ENCODE results near the gene TRAF2.
A peak's percentile ranks its signal among the peaks of the same experiment; 100 is the strongest.

Gene TRAF2

DNA sequence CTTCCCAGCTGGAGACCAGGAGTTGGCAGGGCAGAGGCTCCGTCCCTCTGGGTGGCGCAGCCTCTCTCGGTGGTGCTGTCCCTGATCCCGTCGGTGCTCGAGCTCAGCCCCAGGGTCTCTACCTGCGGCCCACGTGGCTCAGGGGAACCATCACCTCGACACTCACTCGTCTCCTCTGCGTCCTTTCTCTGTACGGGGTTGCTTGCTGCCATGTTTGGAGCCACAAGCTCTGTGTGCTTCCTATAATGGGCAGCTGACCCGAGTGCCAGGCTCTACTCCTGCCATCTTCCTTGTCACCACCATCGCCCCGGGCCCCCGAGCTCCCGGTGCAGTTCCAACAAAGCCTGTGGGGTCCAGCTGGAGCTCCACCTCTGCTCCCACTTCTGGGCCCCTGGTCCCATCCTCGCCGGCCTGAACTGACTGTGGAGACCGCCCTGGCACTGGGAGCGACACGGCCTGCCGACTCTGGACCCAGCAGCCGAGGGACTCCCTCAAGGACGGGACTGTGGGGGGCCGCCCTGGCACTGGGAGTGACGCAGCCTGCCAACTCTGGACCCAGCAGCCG lies 53.2 kb downstream of the TRAF2 start:
- no peak for DNase-seq

DNA sequence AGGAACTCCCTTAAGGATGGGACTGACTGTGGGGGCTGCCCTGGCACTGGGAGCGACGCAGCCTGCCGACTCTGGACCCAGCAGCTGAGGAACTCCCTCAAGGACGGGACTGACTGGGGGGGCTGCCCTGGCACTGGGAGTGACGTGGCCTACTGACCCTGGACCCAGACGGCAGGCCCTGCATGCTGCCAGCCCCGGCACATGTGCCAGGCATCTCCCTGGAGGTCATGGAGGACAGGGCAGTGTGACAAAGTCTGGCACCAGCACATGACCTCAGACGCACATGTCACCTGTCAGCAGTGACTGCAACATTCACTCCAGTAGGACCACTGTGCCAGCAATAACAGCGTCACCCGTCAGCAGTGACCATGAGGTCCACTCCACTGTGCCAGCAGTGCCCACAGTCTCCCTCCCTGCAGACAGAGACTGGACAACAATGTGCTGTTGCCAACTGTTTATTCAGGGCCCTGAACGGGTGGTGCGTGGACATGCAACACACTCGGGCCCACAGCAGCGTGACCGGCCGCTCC lies 53.7 kb downstream of the TRAF2 start:
- DNase-seq, result no peak

DNA sequence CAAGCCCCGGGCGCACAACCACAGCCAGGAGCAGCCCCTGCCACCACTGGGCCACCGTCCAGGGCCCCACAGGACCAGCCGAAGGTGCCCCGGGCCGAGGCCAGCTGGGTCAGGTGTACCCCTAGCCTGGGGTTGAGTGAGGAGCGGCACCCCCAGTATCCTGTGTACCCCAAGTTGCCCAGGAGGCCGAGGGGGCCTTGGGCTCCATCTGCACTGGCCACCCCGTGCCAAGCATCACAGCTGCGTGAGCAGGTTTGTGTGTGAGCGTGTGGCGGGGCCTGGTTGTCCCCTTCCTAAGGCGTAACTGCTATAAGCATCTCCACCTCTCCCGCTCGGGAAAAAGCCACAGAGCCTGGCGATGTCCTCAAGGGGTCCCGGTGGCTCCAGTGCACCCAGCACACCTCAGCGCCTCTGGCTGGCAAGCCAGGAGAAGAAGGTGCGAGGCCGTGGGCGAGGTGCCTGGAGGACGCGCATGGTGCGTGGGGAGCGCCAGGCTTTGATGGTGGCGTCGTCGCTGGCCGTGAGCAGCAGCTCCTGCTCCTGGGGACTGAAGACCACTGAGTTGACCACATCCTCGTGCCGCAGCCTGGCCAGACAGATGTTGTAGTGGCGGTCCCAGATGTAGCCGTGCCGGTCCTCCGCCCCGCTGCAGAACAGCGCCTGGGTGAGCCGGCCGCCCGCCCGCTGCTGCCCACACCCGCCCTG lies 54.4 kb downstream of the TRAF2 start:
- DNase-seq, result no peak

DNA sequence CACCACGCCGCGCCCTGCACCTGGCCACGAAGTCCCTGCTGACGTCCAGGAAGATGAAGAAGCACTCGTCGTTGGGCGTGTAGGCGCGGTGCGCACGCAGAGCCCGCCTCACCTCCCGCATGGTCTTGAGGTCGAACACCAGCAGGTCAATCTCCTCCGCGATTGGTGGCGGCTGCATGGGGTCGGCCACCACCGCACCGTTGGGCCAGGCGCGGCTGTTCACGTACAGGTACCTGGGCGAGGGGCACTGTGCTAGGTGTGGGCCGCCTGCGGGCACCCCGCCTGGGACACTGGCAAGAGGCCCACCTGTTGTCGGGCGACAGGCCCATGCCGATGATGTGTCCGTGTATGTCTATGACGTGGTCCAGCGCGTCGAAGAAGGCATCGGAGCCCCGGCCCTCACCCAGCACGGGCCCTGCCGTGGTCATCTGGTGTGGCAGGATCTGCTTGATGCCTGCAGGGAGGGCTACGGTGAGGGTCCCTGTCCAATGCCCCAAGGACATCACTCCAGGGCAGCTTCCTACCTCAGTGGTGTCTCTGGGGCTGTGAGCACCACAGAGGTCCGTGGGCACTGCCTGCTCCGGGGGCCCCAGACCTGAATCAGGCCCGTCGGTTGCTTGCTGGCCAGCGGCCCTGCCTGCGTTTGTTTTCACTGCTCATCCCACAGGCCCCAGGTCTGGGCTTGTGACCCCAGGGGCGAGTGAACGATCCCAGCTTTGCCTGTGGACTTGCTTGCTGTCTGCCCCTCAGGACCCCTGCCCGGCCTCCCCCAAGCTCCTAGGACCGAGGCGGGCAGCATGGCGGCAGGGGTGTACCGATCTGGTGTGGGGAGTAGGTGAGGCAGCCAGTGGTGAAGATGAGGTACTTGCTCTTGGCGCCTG lies 55.2 kb downstream of the TRAF2 start:
- DNase-seq, result no peak

- no peak for DNase-seq
These were observed 56.0 kb downstream of the TRAF2 start for GRCh38 chr9:136942112-136942880.

GRCh38 chr9:136942881-136943230 lies 56.5 kb downstream of the TRAF2 start:
- no peak for DNase-seq

GRCh38 chr9:136943291-136944211 lies 57.2 kb downstream of the TRAF2 start:
- no peak for DNase-seq

DNA sequence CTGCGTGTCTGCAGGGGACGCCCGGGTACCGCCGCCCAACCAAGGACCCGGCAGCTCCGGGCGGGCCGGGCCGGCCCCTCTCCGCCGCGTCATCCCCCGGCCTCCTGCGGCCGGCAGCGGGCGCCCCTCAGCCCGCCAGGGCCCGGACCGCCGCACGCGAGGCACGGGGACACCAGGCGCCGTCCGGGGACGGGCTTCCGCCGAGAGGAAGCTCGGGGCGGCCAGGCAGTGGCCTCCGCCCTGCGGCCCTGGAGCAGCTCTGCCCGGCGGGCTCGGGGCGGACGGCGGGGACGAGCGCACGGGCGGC lies 57.8 kb downstream of the TRAF2 start:
- no peak for DNase-seq

- peak; percentile 61 for DNase-seq
These were observed 58.4 kb downstream of the TRAF2 start, which contains the start of the genes C8G and FBXW5 for GRCh38 chr9:136944519-136945332. TSS of gene C8G (plus strand) at chr9:136945243. CDS start at chr9:136945321, 78 bp downstream. TSS of gene FBXW5 (minus strand) at chr9:136944738. CDS start at chr9:136944083, 655 bp downstream.

DNA sequence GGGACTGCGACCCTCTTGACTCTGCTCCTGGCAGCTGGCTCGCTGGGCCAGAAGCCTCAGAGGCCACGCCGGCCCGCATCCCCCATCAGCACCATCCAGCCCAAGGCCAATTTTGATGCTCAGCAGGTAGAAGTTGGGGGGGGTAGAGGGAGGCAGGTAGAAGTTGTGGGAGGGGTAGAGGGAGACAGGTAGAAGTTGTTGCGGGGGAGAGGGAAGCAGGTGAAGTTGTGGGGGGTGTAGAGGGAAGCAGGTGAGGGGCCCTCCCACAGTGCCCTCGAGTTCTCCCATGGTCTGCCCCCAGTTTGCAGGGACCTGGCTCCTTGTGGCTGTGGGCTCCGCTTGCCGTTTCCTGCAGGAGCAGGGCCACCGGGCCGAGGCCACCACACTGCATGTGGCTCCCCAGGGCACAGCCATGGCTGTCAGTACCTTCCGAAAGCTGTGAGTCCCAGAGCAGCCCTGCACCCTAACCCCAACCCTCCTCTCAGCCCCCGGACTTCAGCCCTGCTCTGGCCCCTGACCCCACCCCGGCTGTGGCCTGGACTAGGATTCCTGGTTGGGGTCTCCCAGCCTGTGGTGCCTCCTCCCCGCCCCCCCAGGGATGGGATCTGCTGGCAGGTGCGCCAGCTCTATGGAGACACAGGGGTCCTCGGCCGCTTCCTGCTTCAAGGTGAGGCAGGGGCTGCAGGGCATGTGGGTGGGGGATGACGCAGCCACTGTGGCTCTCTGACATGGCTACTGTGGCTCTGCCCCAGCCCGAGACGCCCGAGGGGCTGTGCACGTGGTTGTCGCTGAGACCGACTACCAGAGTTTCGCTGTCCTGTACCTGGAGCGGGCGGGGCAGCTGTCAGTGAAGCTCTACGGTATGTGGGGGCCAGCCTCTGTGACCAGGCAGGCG lies 59.3 kb downstream of the TRAF2 start:
- no peak for DNase-seq

- no peak for DNase-seq
These were observed 60.1 kb downstream of the TRAF2 start for GRCh38 chr9:136946228-136947027.

GRCh38 chr9:136947028-136947891 lies 60.9 kb downstream of the TRAF2 start:
- DNase-seq, result no peak

- no peak for DNase-seq
These were observed 61.7 kb downstream of the TRAF2 start for GRCh38 chr9:136947955-136948510.

DNA sequence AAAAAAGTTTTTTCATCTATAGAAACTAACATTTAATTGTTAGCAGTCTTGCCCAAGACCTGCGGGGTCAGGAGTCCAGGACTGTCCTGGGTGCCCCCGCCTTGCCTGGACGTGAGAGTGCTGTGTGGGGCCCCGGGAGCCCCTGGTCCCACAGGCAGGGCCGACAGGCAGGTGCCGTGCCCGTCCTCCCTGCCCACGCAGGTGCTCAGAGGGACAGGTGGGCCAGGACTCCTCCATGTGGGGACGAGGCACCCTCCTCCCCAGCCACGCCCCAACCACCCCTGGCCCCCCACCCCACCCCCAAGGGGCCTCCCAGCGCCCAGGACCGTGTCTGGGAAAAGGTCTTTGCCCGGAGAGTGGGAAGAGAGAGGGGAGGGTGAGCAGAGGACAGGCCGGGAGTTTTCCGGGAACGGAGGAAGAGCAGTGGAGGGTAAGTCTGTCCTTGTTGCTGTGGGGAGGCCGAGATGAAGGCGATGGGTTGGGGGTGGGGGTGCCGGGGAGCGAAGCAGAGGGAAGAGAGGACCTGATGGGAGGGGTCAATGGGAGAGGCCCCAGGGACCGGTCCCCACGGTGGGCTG lies 63.0 kb downstream of the TRAF2 start:
- no peak for DNase-seq

- DNase-seq, result peak; percentile 43
These were observed 63.7 kb downstream of the TRAF2 start for GRCh38 chr9:136949817-136950655.

DNA sequence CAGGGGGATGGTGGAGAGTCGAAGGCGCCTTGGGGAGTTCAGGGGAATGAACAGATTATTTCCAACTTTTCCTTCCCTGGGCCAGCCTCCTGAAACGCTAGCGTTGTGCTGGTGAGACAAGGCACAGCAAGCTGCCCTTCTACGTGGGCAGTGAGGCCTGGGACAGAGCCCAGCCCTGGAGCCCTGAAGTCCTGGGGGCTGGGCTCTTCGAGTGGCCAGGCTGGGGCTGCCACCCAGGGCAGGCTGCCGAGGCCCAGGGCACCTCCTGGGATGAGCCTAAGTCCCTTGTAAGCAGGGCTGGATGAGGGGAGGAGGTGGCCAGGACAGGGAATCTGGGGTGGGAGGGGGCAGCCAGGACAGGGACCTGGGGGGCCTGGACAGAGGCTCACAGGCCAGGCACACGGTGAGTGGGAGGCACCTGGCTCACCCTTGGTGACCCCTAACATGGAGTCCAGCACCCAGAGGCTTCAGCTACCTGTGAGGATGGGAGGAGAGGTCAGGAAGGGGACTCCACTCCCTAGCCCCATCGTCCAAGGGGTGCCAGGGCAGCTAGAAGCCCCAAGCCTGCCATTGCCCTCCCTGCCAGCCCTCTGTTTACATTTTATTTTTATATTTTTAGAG lies 64.5 kb downstream of the TRAF2 start:
- DNase-seq, result no peak
